Measurements from ENCODE around the gene AHDC1. TPM values are rescaled to one million over a fixed set of nuclear protein-coding genes. Genes with fewer than 3 reads are reported as not detected.

AHDC1 gene
- total RNA-seq, 1 experiment from 2014 or later = 33.7 TPM

GRCh38 chr1:27592931-27593677 lies 10.8 kb downstream of the AHDC1 start:
- H3K4me3 ChIP-seq (replicated peaks in 1 of 2; ENCODE audit: low read depth in 1 of 2, low read length in 2 of 2) = no peak overlapping the region
- H3K79me2 ChIP-seq (ENCODE audit: insufficient read depth, low read length) = peaks cover 73% of the 10 kb centered on the region
- H3K9me2 ChIP-seq (ENCODE audit: insufficient read depth) = no peaks in the 10 kb centered on the region
- ATAC-seq = no peak
- H3K4me2 ChIP-seq (ENCODE audit: low read length) = no peak overlapping the region
- no peak for TF ChIP-seq EGR1 (IDR thresholded peaks at IDR 0.05; ENCODE audit: low read depth)
- TF ChIP-seq REST (IDR thresholded peaks at IDR 0.05; ENCODE audit: low read depth) = no peak
- no peak for TF ChIP-seq CBX3 (IDR thresholded peaks at IDR 0.05; ENCODE audit: low read depth)
- TF ChIP-seq RAD21 (IDR thresholded peaks at IDR 0.05; ENCODE audit: low read depth) = no peak
- H2AFZ ChIP-seq (ENCODE audit: low read depth, low read length, poor library complexity, severe bottlenecking) = no peak overlapping the region
- no peak overlapping the region for H3K9ac ChIP-seq (ENCODE audit: low read length)
- ChIA-PET POLR2A (no interaction called here), RAD21 (ENCODE audit: low non-redundant PET in 1 of 2, low total read pairs in 2 of 2, uncharacterized antibody in 2 of 2, unreplicated experiment in 2 of 2) (no interaction called here), CTCF (no interaction called here)
- no TSS peak for BruUV-seq (replicated peaks)
- H4K20me1 ChIP-seq (ENCODE audit: insufficient read depth) = no peaks in the 10 kb centered on the region
- no peak for DNase-seq (ENCODE audit: low read depth, low spot score)
- H3K36me3 ChIP-seq (ENCODE audit: control insufficient read depth in 1 of 2, insufficient read depth in 2 of 2, low read length in 2 of 2) = peaks cover 0 to 7% of the 10 kb centered on the region in 2 experiments; a peak in 2 of 4 replicates
- H3K9me3 ChIP-seq (ENCODE audit: control insufficient read depth in 1 of 2, insufficient read depth in 1 of 2, low read depth in 1 of 2, low read length in 2 of 2) = no peaks in the 10 kb centered on the region
- no peaks in the 10 kb centered on the region for H3K27me3 ChIP-seq (ENCODE audit: insufficient read depth, low read length)
- intact Hi-C loops (cut with micrococcal nuclease) = no loop called here
- no peak overlapping the region for H3K27ac ChIP-seq (ENCODE audit: low read depth, low read length)
- H3K4me1 ChIP-seq (ENCODE audit: control insufficient read depth in 1 of 2, insufficient read depth in 2 of 2, low read length in 2 of 2) = peaks cover 25 to 42% of the 10 kb centered on the region in 2 experiments

Data from HCT116 (cell line).